Measurements from ENCODE around the gene DGKI. TPM values are rescaled to one million over a fixed set of nuclear protein-coding genes. Genes with fewer than 3 reads are reported as not detected.

DGKI gene
- total RNA-seq, 1 experiment from 2014 or later = 0.55 TPM

GRCh38 chr7:137885678-137886077, 38.9 kb upstream of the DGKI start:
- Histone ChIP-seq H3K56ac (ENCODE audit: insufficient read length, low read depth, low read length) (no peak overlapping the region), H3K79me2 (ENCODE audit: insufficient read depth, low read length) (no peaks in the 10 kb centered on the region), H3K27me3 (ENCODE audit: insufficient read depth, low read length) (no peaks in the 10 kb centered on the region), H4K5ac (ENCODE audit: insufficient read length, low read depth, low read length) (no peak overlapping the region), H2BK5ac (ENCODE audit: insufficient read length, low read length) (no peak overlapping the region), H2AK5ac (ENCODE audit: insufficient read length, low read length) (no peak overlapping the region), H4K20me1 (ENCODE audit: control insufficient read depth, insufficient read depth, insufficient read length) (no peaks in the 10 kb centered on the region), H3K4ac (ENCODE audit: low read depth, low read length) (no peak overlapping the region; the same call in 1 of the 2 replicates), H3K9ac (ENCODE audit: extremely low read depth, insufficient read length, low read length) (no peak overlapping the region), H3K4me1 (ENCODE audit: insufficient read depth, low read length) (peaks cover 7% of the 10 kb centered on the region; the same call in 1 of the 2 replicates), H2BK20ac (ENCODE audit: low read depth, low read length, poor library complexity, severe bottlenecking) (no peak overlapping the region), H3K14ac (ENCODE audit: insufficient read depth, low read length) (peak overlapping the region; percentile 42; the same call in 1 of the 2 replicates), H4K91ac (ENCODE audit: insufficient read length, low read depth, low read length) (no peak overlapping the region), H3K4me2 (ENCODE audit: insufficient read depth, insufficient read length, low read length) (no peak overlapping the region), H3K23ac (ENCODE audit: insufficient read length, low read depth, low read length) (no peak overlapping the region), H3K23me2 (ENCODE audit: insufficient read length, low read depth, low read length, poor library complexity, severe bottlenecking) (no peaks in the 10 kb centered on the region), H2BK120ac (ENCODE audit: low read depth, low read length, poor library complexity, severe bottlenecking) (no peak overlapping the region), H3K9me3 (ENCODE audit: control insufficient read depth, low read depth, low read length) (no peaks in the 10 kb centered on the region), H2BK12ac (ENCODE audit: insufficient read length, low read depth, low read length) (no peak overlapping the region), H3T11ph (ENCODE audit: low read length) (no peak overlapping the region), H3K18ac (ENCODE audit: insufficient read length, low read depth, low read length) (peak overlapping the region; percentile 34), H4K8ac (replicated peaks; ENCODE audit: insufficient read length, low read depth, low read length) (no peak overlapping the region), H2BK15ac (ENCODE audit: low read depth, low read length) (no peak overlapping the region), H3K27ac (ENCODE audit: insufficient read length, low read depth, low read length) (no peak overlapping the region), H3K79me1 (ENCODE audit: insufficient read depth, low read depth, low read length, poor library complexity, severe bottlenecking) (no peaks in the 10 kb centered on the region), H2AFZ (ENCODE audit: low read length) (no peak overlapping the region)
- H3K9me3 Mint-ChIP-seq = peaks cover 9 to 11% of the 10 kb centered on the region in 2 experiments
- H3K27ac Mint-ChIP-seq = peak overlapping the region; percentile 82 to 88 (median 85); a peak in 6 of 7 replicates
- peaks cover 39 to 58% (median 51%) of the 10 kb centered on the region in 3 experiments for H3K36me3 Mint-ChIP-seq (ENCODE audit: insufficient read depth in 1 of 3, low read depth in 3 of 3)
- H3K4me3 Mint-ChIP-seq = peak overlapping the region in 1 of 2 experiments; percentile 1; a peak in 1 of 5 replicates
- TF ChIP-seq CTCF (conservative IDR thresholded peaks at IDR 0.05) = no peak
- DNase-seq = no peak
- no peaks in the 10 kb centered on the region; the same call in 1 of the 2 replicates for H3K27me3 Mint-ChIP-seq (ENCODE audit: low read depth)
- peaks cover 35 to 39% of the 10 kb centered on the region in 2 experiments for H3K4me1 Mint-ChIP-seq
- no CpG with 5 or more reads among the region's 5 CpGs for WGBS (ENCODE audit: extremely low coverage, insufficient read length, low lambda C conversion rate)
